HCT116 (cell line): ENCODE data around the gene KIF12. TPM values are rescaled to one million over a fixed set of nuclear protein-coding genes. Genes with fewer than 3 reads are reported as not detected.

Experiments used
- ATAC-seq: fragments of 200-7000 bp; cut with Tn5 transposase; 2 replicates; pipeline ENCODE4 v1.9.1; 2020; ENCODE audit warnings: mild to moderate bottlenecking, moderate library complexity
- BruUV-seq: library from RNA; stranded (reverse); fragments of 400-500 nt; replicated peaks from 2 replicates; lab custom pipeline; 2021; lab: Mats Ljungman, UMichigan
- CTCF ChIA-PET: fragments of 300-600 bp; sonication (Branson Sonifier 250); formaldehyde crosslinking; loops from one replicate; lab custom pipeline; 2021; ENCODE audit warnings: antibody characterized with exemption; lab: Charles Lee
- POLR2A ChIA-PET: fragments of 300-600, 350-600 bp; sonication (Branson Sonifier 250); formaldehyde crosslinking; loops from one replicate; lab custom pipeline; 2021; ENCODE audit warnings: antibody characterized with exemption; lab: Charles Lee
- RAD21 ChIA-PET, 2 experiments: fragments of 300-600 bp; sonication (Branson Sonifier 250); formaldehyde crosslinking; loops; one replicate each; lab custom pipeline; 2023; ENCODE audit warnings: low total read pairs in 2 of 2; ENCODE audit not compliant: uncharacterized antibody in 2 of 2, unreplicated experiment in 2 of 2, low non-redundant PET in 1 of 2; lab: Charles Lee
- DNase-seq: peaks from one replicate; pipeline ENCODE4 v3.0.0-alpha.2; 2010; ENCODE audit warnings: low read depth, low spot score
- H2AFZ ChIP-seq: fragments of 200-600 bp; shearing (Covaris generic), sonication (generic); 2 replicates; pipeline ENCODE4 v1.6.1; 2017; ENCODE audit warnings: low read depth, mixed run types, mixed read lengths, antibody characterized with exemption, low read length; ENCODE audit not compliant: poor library complexity, severe bottlenecking
- H3K27ac ChIP-seq: 2 replicates; pipeline ENCODE4 v1.5.1; 2012; ENCODE audit warnings: low read depth, low read length
- H3K27me3 ChIP-seq: fragments of 200-600 bp; sonication (generic); 2 replicates; pipeline ENCODE4 v1.6.1; 2016; ENCODE audit warnings: mixed run types, low read length, mixed read lengths; ENCODE audit not compliant: insufficient read depth
- H3K36me3 ChIP-seq, 2 experiments: fragments of 200-500 bp in 1 of 2; fragments of 200-600 bp in 1 of 2; sonication (Bioruptor generic) in 1 of 2; sonication (generic) in 1 of 2; 2 replicates each; pipeline versions ENCODE4 v1.5.1 to v1.6.1; 2014 to 2016; ENCODE audit warnings: low read length in 2 of 2, inconsistent platforms in 1 of 2, mixed read lengths in 1 of 2, mixed run types in 1 of 2; ENCODE audit not compliant: insufficient read depth in 2 of 2, control insufficient read depth in 1 of 2
- H3K4me1 ChIP-seq, 2 experiments: fragments of 200-600 bp in 1 of 2; sonication (generic) in 1 of 2; 2 replicates each; pipeline versions ENCODE4 v1.5.1 to v1.6.1; 2012 to 2017; ENCODE audit warnings: low read length in 2 of 2, inconsistent platforms in 1 of 2, mild to moderate bottlenecking in 1 of 2, mixed read lengths in 1 of 2, mixed run types in 1 of 2, moderate library complexity in 1 of 2; ENCODE audit not compliant: insufficient read depth in 2 of 2, control insufficient read depth in 1 of 2
- H3K4me2 ChIP-seq: fragments of 200-600 bp; sonication (generic); 2 replicates; pipeline ENCODE4 v1.6.1; 2017; ENCODE audit warnings: mixed run types, low read length, mixed read lengths
- H3K4me3 ChIP-seq, 2 experiments: fragments of 200-600 bp in 1 of 2; sonication (generic) in 1 of 2; replicated peaks in 1 of 2; 2 replicates each; pipeline ENCODE4 v1.5.1; 2011 to 2016; ENCODE audit warnings: low read length in 2 of 2, control low read depth in 1 of 2, low read depth in 1 of 2, mild to moderate bottlenecking in 1 of 2, mixed read lengths in 1 of 2, mixed run types in 1 of 2
- H3K79me2 ChIP-seq: fragments of 200-600 bp; sonication (generic); 2 replicates; pipeline ENCODE4 v1.6.1; 2017; ENCODE audit warnings: mild to moderate bottlenecking, mixed run types, low read length, moderate library complexity, mixed read lengths; ENCODE audit not compliant: insufficient read depth
- H3K9ac ChIP-seq: fragments of 200-600 bp; sonication (generic); 2 replicates; pipeline ENCODE4 v1.6.1; 2016; ENCODE audit warnings: low read length, mixed read lengths
- H3K9me2 ChIP-seq: fragments of 200-600 bp; sonication (generic), shearing (Covaris generic); 2 replicates; pipeline ENCODE4 v1.6.1; 2017; ENCODE audit warnings: mixed run types, mild to moderate bottlenecking, moderate library complexity; ENCODE audit not compliant: insufficient read depth
- H3K9me3 ChIP-seq, 2 experiments: fragments of 200-500 bp in 1 of 2; fragments of 200-600 bp in 1 of 2; sonication (Bioruptor generic) in 1 of 2; sonication (generic) in 1 of 2; 2 replicates each; pipeline ENCODE4 v1.6.1; 2014 to 2017; ENCODE audit warnings: low read length in 2 of 2, mixed read lengths in 2 of 2, inconsistent platforms in 1 of 2, low read depth in 1 of 2, mild to moderate bottlenecking in 1 of 2, mixed run types in 1 of 2, moderate library complexity in 1 of 2; ENCODE audit not compliant: control insufficient read depth in 1 of 2, insufficient read depth in 1 of 2
- H4K20me1 ChIP-seq: fragments of 200-600 bp; sonication (generic), shearing (Covaris generic); 2 replicates; pipeline ENCODE4 v1.6.1; 2017; ENCODE audit warnings: mixed run types, mild to moderate bottlenecking, moderate library complexity; ENCODE audit not compliant: insufficient read depth
- ATF3 ChIP-seq: IDR thresholded peaks from 2 replicates; pipeline ENCODE4 v1.6.1; 2012
- CEBPB ChIP-seq: IDR thresholded peaks from 2 replicates; pipeline ENCODE4 v1.6.1; 2012; ENCODE audit warnings: low read depth
- EGR1 ChIP-seq: IDR thresholded peaks from 2 replicates; pipeline ENCODE4 v1.6.1; 2012; ENCODE audit warnings: low read depth
- ELF1 ChIP-seq: IDR thresholded peaks from 2 replicates; pipeline ENCODE4 v1.6.1; 2012; ENCODE audit warnings: low read depth, borderline replicate concordance
- EZH2phosphoT487 ChIP-seq: fragments of 200-600 bp; IDR thresholded peaks from 2 replicates; pipeline ENCODE4 v1.6.1; 2018; ENCODE audit warnings: antibody characterized with exemption, borderline replicate concordance
- FOSL1 ChIP-seq: IDR thresholded peaks from 2 replicates; pipeline ENCODE4 v1.6.1; 2012; ENCODE audit warnings: low read depth
- JUND ChIP-seq: IDR thresholded peaks from 2 replicates; pipeline ENCODE4 v1.6.1; 2012
- MAX ChIP-seq: IDR thresholded peaks from 2 replicates; pipeline ENCODE4 v1.6.1; 2012
- POLR2AphosphoS5 ChIP-seq: IDR thresholded peaks from 2 replicates; pipeline ENCODE4 v1.6.1; 2011; ENCODE audit warnings: mild to moderate bottlenecking, low read depth, low read length, moderate library complexity
- RAD21 ChIP-seq: IDR thresholded peaks from 2 replicates; pipeline ENCODE4 v1.6.1; 2012; ENCODE audit warnings: low read depth, mild to moderate bottlenecking
- SIN3A ChIP-seq: IDR thresholded peaks from 2 replicates; pipeline ENCODE4 v1.6.1; 2012; ENCODE audit warnings: low read depth
- SRF ChIP-seq: IDR thresholded peaks from 2 replicates; pipeline ENCODE4 v1.6.1; 2012; ENCODE audit warnings: low read depth
- intact Hi-C: fragments of 100-400 bp; cut with micrococcal nuclease; formaldehyde crosslinking; loops from 2 replicates; pipeline ENCODE4 v1.10.0; 2022
- total RNA-seq: library from RNA; stranded (reverse); gene quantifications from one replicate; pipeline ENCODE4 v1.2.1, GENCODE V29; 2021; ENCODE audit not compliant: unreplicated experiment
- TF ChIP-seq, protein P1 (sequence below): IDR thresholded peaks from 2 replicates; pipeline ENCODE4 v1.6.1; 2012; ENCODE audit warnings: low read depth

KIF12 gene
- total RNA-seq, 1 experiment from 2014 or later: 6.4 TPM

- no peaks in the 10 kb centered on the region for H3K9me3 ChIP-seq
- ChIA-PET POLR2A (no interaction called here), CTCF (no interaction called here)
- no peaks in the 10 kb centered on the region for H3K79me2 ChIP-seq
- no peak overlapping the region for H3K4me3 ChIP-seq
- H3K27me3 ChIP-seq: no peaks in the 10 kb centered on the region
- no TSS peak for BruUV-seq
- H3K4me1 ChIP-seq: no peaks in the 10 kb centered on the region
- no peak overlapping the region for H2AFZ ChIP-seq
- no peaks in the 10 kb centered on the region for H3K9me2 ChIP-seq
- no peak for ATAC-seq
- intact Hi-C loops: no loop called here
- no peaks in the 10 kb centered on the region for H4K20me1 ChIP-seq
- no peak overlapping the region for H3K9ac ChIP-seq
- H3K36me3 ChIP-seq: no peaks in the 10 kb centered on the region
- TF ChIP-seq RAD21 (no peak), ELF1 (no peak), ATF3 (no peak), EGR1 (no peak), SIN3A (no peak), MAX (no peak), POLR2AphosphoS5 (no peak), SRF (no peak), EZH2phosphoT487 (no peak), CEBPB (no peak), FOSL1 (no peak), JUND (no peak)
- TF ChIP-seq, protein P1, sequence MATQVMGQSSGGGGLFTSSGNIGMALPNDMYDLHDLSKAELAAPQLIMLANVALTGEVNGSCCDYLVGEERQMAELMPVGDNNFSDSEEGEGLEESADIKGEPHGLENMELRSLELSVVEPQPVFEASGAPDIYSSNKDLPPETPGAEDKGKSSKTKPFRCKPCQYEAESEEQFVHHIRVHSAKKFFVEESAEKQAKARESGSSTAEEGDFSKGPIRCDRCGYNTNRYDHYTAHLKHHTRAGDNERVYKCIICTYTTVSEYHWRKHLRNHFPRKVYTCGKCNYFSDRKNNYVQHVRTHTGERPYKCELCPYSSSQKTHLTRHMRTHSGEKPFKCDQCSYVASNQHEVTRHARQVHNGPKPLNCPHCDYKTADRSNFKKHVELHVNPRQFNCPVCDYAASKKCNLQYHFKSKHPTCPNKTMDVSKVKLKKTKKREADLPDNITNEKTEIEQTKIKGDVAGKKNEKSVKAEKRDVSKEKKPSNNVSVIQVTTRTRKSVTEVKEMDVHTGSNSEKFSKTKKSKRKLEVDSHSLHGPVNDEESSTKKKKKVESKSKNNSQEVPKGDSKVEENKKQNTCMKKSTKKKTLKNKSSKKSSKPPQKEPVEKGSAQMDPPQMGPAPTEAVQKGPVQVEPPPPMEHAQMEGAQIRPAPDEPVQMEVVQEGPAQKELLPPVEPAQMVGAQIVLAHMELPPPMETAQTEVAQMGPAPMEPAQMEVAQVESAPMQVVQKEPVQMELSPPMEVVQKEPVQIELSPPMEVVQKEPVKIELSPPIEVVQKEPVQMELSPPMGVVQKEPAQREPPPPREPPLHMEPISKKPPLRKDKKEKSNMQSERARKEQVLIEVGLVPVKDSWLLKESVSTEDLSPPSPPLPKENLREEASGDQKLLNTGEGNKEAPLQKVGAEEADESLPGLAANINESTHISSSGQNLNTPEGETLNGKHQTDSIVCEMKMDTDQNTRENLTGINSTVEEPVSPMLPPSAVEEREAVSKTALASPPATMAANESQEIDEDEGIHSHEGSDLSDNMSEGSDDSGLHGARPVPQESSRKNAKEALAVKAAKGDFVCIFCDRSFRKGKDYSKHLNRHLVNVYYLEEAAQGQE: no peak
- TF ChIP-seq, all 23 proteins: peak for 0
- no peak overlapping the region for H3K27ac ChIP-seq
- RAD21 ChIA-PET: no interaction called here
- no peak for DNase-seq
- H3K4me2 ChIP-seq: no peak overlapping the region
These were observed 47.4 kb downstream of the KIF12 start for GRCh38 chr9:114051706-114052105.
